GM21515 (cell line): ENCODE results near the gene PNISR.
A peak's percentile ranks its signal among the peaks of the same experiment; 100 is the strongest.

Source experiments
- ATAC-seq: cut with Tn5 transposase; IDR thresholded peaks from one replicate; pipeline ENCODE4 v1.9.1; 2021; ENCODE audit not compliant: unreplicated experiment

Gene PNISR

GRCh38 chr6:99407076-99407475, 18.0 kb downstream of the PNISR start:
- no peak for ATAC-seq

- no peak for ATAC-seq
These were observed 22.7 kb downstream of the PNISR start for GRCh38 chr6:99402448-99402847.

- no peak for ATAC-seq
These were observed 27.8 kb downstream of the PNISR start for GRCh38 chr6:99397287-99397686.

- ATAC-seq = peak; percentile 81
These were observed 31.2 kb downstream of the PNISR start, which contains the start of gene COQ3 for GRCh38 chr6:99393698-99394531. COQ3 (minus strand) TSS chr6:99394195; CDS start chr6:99394179, 16 bp downstream.

GRCh38 chr6:99393366-99393697, 31.8 kb downstream of the PNISR start:
- peak; percentile 18 for ATAC-seq

- no peak for ATAC-seq
These were observed 34.2 kb downstream of the PNISR start for GRCh38 chr6:99390896-99391295.

- ATAC-seq = no peak
These were observed 40.6 kb downstream of the PNISR start for GRCh38 chr6:99384507-99384906.

- ATAC-seq = no peak
These were observed 46.5 kb downstream of the PNISR start for GRCh38 chr6:99378636-99379035.

GRCh38 chr6:99369533-99369932, 55.6 kb downstream of the PNISR start:
- ATAC-seq = no peak

- ATAC-seq = no peak
These were observed 58.3 kb downstream of the PNISR start for GRCh38 chr6:99366852-99367251.

GRCh38 chr6:99364026-99364425, 61.1 kb downstream of the PNISR start:
- peak; percentile 81 for ATAC-seq

GRCh38 chr6:99362678-99363268, 62.3 kb downstream of the PNISR start:
- ATAC-seq = no peak

GRCh38 chr6:99359800-99360199, 65.3 kb downstream of the PNISR start:
- no peak for ATAC-seq

GRCh38 chr6:99356641-99357040, 68.5 kb downstream of the PNISR start:
- ATAC-seq = no peak

- no peak for ATAC-seq
These were observed 70.1 kb downstream of the PNISR start for GRCh38 chr6:99354983-99355382.

- ATAC-seq = no peak
These were observed 72.0 kb downstream of the PNISR start for GRCh38 chr6:99353126-99353525.

- no peak for ATAC-seq
These were observed 74.5 kb downstream of the PNISR start for GRCh38 chr6:99350573-99350972.

- peak; percentile 54 for ATAC-seq
These were observed 75.7 kb downstream of the PNISR start, which contains the start of gene FAXC for GRCh38 chr6:99349171-99350141. FAXC (minus strand) TSS chr6:99349674; CDS start chr6:99349372, 302 bp downstream.

- no peak for ATAC-seq
These were observed 76.6 kb downstream of the PNISR start for GRCh38 chr6:99348288-99349170.
